ENCODE measurements around the gene GSS. TPM values are rescaled to one million over a fixed set of nuclear protein-coding genes. Genes with fewer than 3 reads are reported as not detected.

The GSS gene
- polyA plus RNA-seq: 10 to 100 TPM; 40.9 to 48.3 TPM

DNA sequence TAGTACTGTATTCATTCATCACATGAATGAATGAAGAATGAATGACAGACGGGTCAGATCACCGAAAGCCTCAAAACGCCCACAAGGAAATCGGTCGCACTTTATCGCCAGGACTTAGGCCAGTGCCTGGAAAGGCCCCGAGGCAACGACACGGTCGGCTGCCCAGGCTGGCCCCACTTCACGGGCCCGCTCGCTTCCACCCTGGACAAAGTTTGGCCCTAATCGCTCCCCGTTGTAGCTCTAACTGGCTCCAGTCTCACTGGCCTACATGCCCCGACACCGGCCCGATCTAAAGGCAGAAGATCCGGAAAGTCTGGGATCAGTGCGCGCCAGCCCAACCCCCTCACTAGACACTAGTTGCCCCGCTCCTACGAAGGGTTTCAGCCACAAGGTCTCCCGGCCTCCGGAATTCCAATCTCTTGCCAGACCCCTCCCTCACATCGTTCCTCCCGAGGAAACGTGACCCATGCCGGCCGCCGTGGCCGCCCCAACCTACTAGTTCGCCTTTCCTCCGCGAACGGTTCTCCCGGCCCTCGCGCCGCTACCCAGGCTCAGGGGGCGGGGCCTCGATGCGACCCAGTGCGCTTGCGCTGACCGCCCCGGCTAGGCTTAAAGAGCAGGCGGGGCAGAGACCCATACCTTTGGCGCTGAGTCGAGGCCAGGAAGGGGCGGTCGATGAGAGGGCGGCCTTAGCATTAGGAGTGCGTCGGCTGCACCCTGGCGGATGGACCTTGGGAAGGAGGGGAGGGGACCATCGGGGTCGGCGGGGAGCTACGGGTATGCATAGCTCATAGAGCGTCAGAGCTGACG, at the start of gene GSS, which contains the start of gene MYH7B:
Gene GSS, minus strand, starts transcription at position 576 of the 810 bp plus-strand sequence. CDS start 3,954 bp downstream, outside the sequence.
Gene MYH7B, plus strand, starts transcription at position 638 of the 810 bp plus-strand sequence. CDS start 22,138 bp downstream, outside the sequence.
- H3K27me3 ChIP-seq (ENCODE audit: control insufficient read depth in 1 of 2, insufficient read depth in 2 of 2, low read length in 2 of 2): no peaks in the 10 kb centered on the region
- H3K4me1 ChIP-seq (ENCODE audit: control insufficient read depth in 2 of 2, insufficient read depth in 2 of 2, low read length in 1 of 2): peaks cover 0 to 3% of the 10 kb centered on the region in 2 donors
- 1% methylated on average over 62 of the region's 62 CpGs for WGBS, 2 donors
- H3K4me3 ChIP-seq (ENCODE audit: low read depth in 1 of 2, low read length in 2 of 2): peak within 1 kb of the TSS; percentile 58 to 65
- peak within 1 kb of the TSS; percentile 85 to 90 for H3K27ac ChIP-seq (ENCODE audit: low read depth in 2 of 2, low read length in 1 of 2)
- H3K36me3 ChIP-seq (ENCODE audit: control insufficient read depth in 2 of 2, insufficient read depth in 2 of 2, low read length in 1 of 2): no peaks in the 10 kb centered on the region
- no peaks in the 10 kb centered on the region for H3K9me3 ChIP-seq (ENCODE audit: control insufficient read depth in 2 of 2, insufficient read depth in 1 of 2, low read depth in 1 of 2, low read length in 1 of 2)

- Histone ChIP-seq H3K27me3 (ENCODE audit: control insufficient read depth in 1 of 2, insufficient read depth in 2 of 2, low read length in 2 of 2) (no peaks in the 10 kb centered on the region), H3K36me3 (ENCODE audit: control insufficient read depth in 2 of 2, insufficient read depth in 2 of 2, low read length in 1 of 2) (peaks cover 33 to 89% of the 10 kb centered on the region in 2 donors), H3K4me1 (ENCODE audit: control insufficient read depth in 2 of 2, insufficient read depth in 2 of 2, low read length in 1 of 2) (no peaks in the 10 kb centered on the region), H3K27ac (ENCODE audit: low read depth in 2 of 2, low read length in 1 of 2) (no peak overlapping the region), H3K4me3 (ENCODE audit: low read depth in 1 of 2, low read length in 2 of 2) (no peak overlapping the region), H3K9me3 (ENCODE audit: control insufficient read depth in 2 of 2, insufficient read depth in 1 of 2, low read depth in 1 of 2, low read length in 1 of 2) (no peaks in the 10 kb centered on the region)
- 91% methylated on average over 20 of the region's 20 CpGs for WGBS, 2 donors
These were observed 49.3 kb upstream of the GSS start for GRCh38 chr20:35004749-35005462.

GRCh38 chr20:35004051-35004725, 48.6 kb upstream of the GSS start:
- no peaks in the 10 kb centered on the region for H3K27me3 ChIP-seq (ENCODE audit: control insufficient read depth in 1 of 2, insufficient read depth in 2 of 2, low read length in 2 of 2)

DNA sequence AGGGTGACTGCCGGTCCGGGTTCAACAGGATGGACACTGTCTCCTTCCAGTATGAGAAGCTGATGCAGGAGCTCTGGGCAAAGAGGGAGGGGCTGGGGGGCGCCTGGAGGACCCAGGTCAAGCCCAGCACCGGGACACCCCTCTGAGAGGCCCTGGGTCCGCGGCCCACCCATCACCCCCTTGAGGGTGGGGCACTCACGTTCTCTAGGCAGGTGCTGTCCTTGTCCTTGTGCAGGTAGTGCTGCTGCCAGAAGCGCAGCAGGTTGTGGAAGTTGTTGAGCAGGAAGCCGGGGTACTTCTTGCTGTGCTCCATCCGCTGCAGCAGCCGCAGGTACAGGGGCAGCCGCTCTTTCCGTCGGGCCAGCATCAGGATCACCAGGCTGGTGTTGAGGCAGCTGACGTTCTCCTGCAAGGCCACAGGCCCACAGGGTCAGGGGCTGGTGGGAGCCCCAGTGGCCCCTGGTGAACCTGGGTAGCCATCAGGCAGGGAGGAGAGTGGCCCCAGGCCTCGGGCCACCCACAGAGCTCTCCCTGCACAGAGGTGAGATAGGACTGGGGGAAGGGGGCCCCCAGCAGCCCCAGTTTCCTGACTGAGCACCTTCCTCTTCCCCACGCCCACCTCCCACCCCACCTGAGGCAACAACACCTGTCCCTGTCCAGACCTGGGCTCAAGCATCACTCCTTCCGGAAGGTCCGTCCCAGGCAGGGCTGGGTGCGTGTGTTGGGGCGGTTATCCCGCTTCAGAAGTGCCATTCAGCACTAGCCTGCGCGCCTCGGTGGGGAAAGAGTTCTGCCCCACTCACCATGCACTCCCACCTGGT, 47.8 kb upstream of the GSS start:
- H3K4me3 ChIP-seq (ENCODE audit: low read depth in 1 of 2, low read length in 2 of 2): no peak overlapping the region
- whole genome bisulfite sequencing, 2 donors: 94% methylated on average over 25 of the region's 25 CpGs
- H3K9me3 ChIP-seq (ENCODE audit: control insufficient read depth in 2 of 2, insufficient read depth in 1 of 2, low read depth in 1 of 2, low read length in 1 of 2): no peaks in the 10 kb centered on the region
- no peaks in the 10 kb centered on the region for H3K4me1 ChIP-seq (ENCODE audit: control insufficient read depth in 2 of 2, insufficient read depth in 2 of 2, low read length in 1 of 2)
- H3K27me3 ChIP-seq (ENCODE audit: control insufficient read depth in 1 of 2, insufficient read depth in 2 of 2, low read length in 2 of 2): no peaks in the 10 kb centered on the region
- H3K27ac ChIP-seq (ENCODE audit: low read depth in 2 of 2, low read length in 1 of 2): no peak overlapping the region
- H3K36me3 ChIP-seq (ENCODE audit: control insufficient read depth in 2 of 2, insufficient read depth in 2 of 2, low read length in 1 of 2): peaks cover 27 to 91% of the 10 kb centered on the region in 2 donors

More at GRCh38 chr20:35004051-35004725, 48.6 kb upstream of the GSS start:
- Histone ChIP-seq H3K4me3 (ENCODE audit: low read depth in 1 of 2, low read length in 2 of 2) (no peak overlapping the region), H3K36me3 (ENCODE audit: control insufficient read depth in 2 of 2, insufficient read depth in 2 of 2, low read length in 1 of 2) (peaks cover 32 to 91% of the 10 kb centered on the region in 2 donors), H3K4me1 (ENCODE audit: control insufficient read depth in 2 of 2, insufficient read depth in 2 of 2, low read length in 1 of 2) (no peaks in the 10 kb centered on the region), H3K9me3 (ENCODE audit: control insufficient read depth in 2 of 2, insufficient read depth in 1 of 2, low read depth in 1 of 2, low read length in 1 of 2) (no peaks in the 10 kb centered on the region), H3K27ac (ENCODE audit: low read depth in 2 of 2, low read length in 1 of 2) (no peak overlapping the region)
- 86 to 89% methylated on average over 18 of the region's 18 CpGs for WGBS, 2 donors

DNA sequence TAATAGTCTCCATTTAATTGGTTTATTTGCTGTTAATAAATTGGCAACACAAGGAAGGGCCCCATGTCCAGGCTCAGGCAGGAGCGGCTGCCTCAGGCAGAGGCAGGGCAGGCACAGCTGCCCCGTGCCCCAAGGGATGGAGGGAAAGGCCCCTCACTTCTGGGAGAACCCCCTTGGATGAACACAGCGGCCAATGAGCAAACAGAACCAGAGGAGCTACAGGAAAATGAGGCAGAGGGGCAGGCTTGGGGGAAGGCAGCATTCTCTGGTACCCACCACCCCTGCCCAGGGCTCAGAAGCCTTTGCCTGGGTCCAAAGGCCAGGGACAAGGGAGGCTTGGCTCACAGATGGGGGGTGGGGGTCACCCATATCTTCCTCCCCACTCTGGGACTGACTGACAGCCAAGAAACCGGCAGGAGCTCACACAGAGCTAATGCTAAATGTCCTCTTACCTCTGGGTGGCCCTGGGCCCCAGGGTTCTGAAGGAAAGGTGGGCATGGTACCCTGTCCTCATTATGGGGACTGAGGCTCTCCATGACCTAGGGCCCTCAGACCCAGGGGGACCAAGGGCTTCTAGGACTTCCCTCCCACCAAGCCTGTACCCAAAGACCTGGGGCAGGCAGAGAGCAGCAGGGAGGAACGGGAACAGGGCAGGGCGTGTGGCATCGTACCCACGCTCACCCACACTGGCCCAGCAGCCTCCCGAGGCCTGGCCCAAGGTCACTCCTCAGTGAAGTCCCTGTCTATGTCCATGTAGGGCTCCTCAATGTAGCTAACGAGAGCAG, 47.0 kb upstream of the GSS start:
- no peaks in the 10 kb centered on the region for H3K4me1 ChIP-seq (ENCODE audit: control insufficient read depth in 2 of 2, insufficient read depth in 2 of 2, low read length in 1 of 2)
- H3K36me3 ChIP-seq (ENCODE audit: control insufficient read depth in 2 of 2, insufficient read depth in 2 of 2, low read length in 1 of 2): peaks cover 25 to 92% of the 10 kb centered on the region in 2 donors
- WGBS, 2 donors: 78 to 82% methylated on average over 10 of the region's 10 CpGs

GRCh38 chr20:35001596-35002362, 46.2 kb upstream of the GSS start:
- peaks cover 0 to 2% of the 10 kb centered on the region in 2 donors for H3K4me1 ChIP-seq (ENCODE audit: control insufficient read depth in 2 of 2, insufficient read depth in 2 of 2, low read length in 1 of 2)
- 87 to 90% methylated on average over 15 of the region's 15 CpGs for WGBS, 2 donors
- no peak overlapping the region for H3K27ac ChIP-seq (ENCODE audit: low read depth in 2 of 2, low read length in 1 of 2)
- H3K27me3 ChIP-seq (ENCODE audit: control insufficient read depth in 1 of 2, insufficient read depth in 2 of 2, low read length in 2 of 2): no peaks in the 10 kb centered on the region
- H3K9me3 ChIP-seq (ENCODE audit: control insufficient read depth in 2 of 2, insufficient read depth in 1 of 2, low read depth in 1 of 2, low read length in 1 of 2): no peaks in the 10 kb centered on the region
- no peak overlapping the region for H3K4me3 ChIP-seq (ENCODE audit: low read depth in 1 of 2, low read length in 2 of 2)
- H3K36me3 ChIP-seq (ENCODE audit: control insufficient read depth in 2 of 2, insufficient read depth in 2 of 2, low read length in 1 of 2): peaks cover 20 to 92% of the 10 kb centered on the region in 2 donors

More for the DNA sequence above, 47.0 kb upstream of the GSS start:
- H3K4me3 ChIP-seq (ENCODE audit: low read depth in 1 of 2, low read length in 2 of 2): no peak overlapping the region
- no peaks in the 10 kb centered on the region for H3K27me3 ChIP-seq (ENCODE audit: control insufficient read depth in 1 of 2, insufficient read depth in 2 of 2, low read length in 2 of 2)
- no peaks in the 10 kb centered on the region for H3K9me3 ChIP-seq (ENCODE audit: control insufficient read depth in 2 of 2, insufficient read depth in 1 of 2, low read depth in 1 of 2, low read length in 1 of 2)
- no peak overlapping the region for H3K27ac ChIP-seq (ENCODE audit: low read depth in 2 of 2, low read length in 1 of 2)

DNA sequence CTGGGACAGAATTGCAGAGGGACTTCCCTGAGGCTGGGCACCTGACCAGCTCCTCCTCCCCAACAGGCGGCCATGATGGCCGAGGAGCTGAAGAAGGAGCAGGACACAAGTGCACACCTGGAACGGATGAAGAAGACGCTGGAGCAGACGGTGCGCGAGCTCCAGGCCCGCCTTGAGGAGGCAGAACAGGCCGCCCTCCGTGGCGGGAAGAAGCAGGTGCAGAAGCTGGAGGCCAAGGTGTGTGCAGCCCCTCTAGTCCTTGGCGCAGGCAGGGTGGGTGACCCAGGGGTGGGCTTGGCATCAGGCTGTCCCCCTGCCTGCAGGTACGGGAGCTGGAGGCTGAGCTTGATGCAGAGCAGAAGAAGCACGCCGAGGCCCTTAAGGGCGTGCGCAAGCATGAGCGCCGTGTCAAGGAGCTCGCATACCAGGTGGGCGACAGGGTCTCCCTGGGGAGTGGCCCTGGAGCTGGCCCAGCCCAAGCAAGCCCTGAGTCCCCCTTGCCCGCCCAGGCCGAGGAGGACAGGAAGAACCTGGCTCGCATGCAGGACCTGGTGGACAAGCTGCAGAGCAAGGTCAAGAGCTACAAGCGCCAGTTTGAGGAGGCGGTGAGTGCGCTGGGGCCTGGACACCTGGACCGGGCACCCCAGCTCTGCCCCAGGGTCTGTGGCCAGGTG, 45.5 kb upstream of the GSS start:
- no peak overlapping the region for H3K27ac ChIP-seq (ENCODE audit: low read depth in 2 of 2, low read length in 1 of 2)
- H3K9me3 ChIP-seq (ENCODE audit: control insufficient read depth in 2 of 2, insufficient read depth in 1 of 2, low read depth in 1 of 2, low read length in 1 of 2): no peaks in the 10 kb centered on the region
- H3K27me3 ChIP-seq (ENCODE audit: control insufficient read depth in 1 of 2, insufficient read depth in 2 of 2, low read length in 2 of 2): no peaks in the 10 kb centered on the region
- H3K36me3 ChIP-seq (ENCODE audit: control insufficient read depth in 2 of 2, insufficient read depth in 2 of 2, low read length in 1 of 2): peaks cover 16 to 92% of the 10 kb centered on the region in 2 donors
- H3K4me3 ChIP-seq (ENCODE audit: low read depth in 1 of 2, low read length in 2 of 2): no peak overlapping the region
- H3K4me1 ChIP-seq (ENCODE audit: control insufficient read depth in 2 of 2, insufficient read depth in 2 of 2, low read length in 1 of 2): peaks cover 0 to 2% of the 10 kb centered on the region in 2 donors
- 95% methylated on average over 28 of the region's 28 CpGs for WGBS, 2 donors

Data from esophagus (tissue), 2 donors.